ENCODE results near the gene UBAC2.

GRCh38 chr13:99302637-99303505, 102.2 kb downstream of the UBAC2 start:
- TF ChIP-seq EZH2 (IDR thresholded peaks at IDR 0.05; ENCODE audit: borderline replicate concordance) = no peak
- no peak for TF ChIP-seq CTCF (IDR thresholded peaks at IDR 0.05; ENCODE audit: poor library complexity)
- TF ChIP-seq EZH2phosphoT487 (IDR thresholded peaks at IDR 0.05; ENCODE audit: low read depth, severe bottlenecking, unreplicated experiment) = no peak

Data from hepatocyte (in vitro differentiated cells).